ENCODE results near the gene COL27A1. TPM values are rescaled to one million over a fixed set of nuclear protein-coding genes. Genes with fewer than 3 reads are reported as not detected.

The COL27A1 gene
- total and polyA plus RNA-seq, 2 experiments from 2014 or later, result 10.5 to 18.0 TPM

- Mint-ChIP-seq H3K9me3 (no peaks in the 10 kb centered on the region), H3K4me1 (peaks cover 18% of the 10 kb centered on the region), H3K27ac (no peak overlapping the region), H3K27me3 (ENCODE audit: insufficient read depth, low read depth, poor library complexity) (peaks cover 14% of the 10 kb centered on the region), H3K4me3 (no peak overlapping the region), H3K36me3 (ENCODE audit: low read depth) (peaks cover 88% of the 10 kb centered on the region)
- no peaks in the 10 kb centered on the region for H3F3A ChIP-seq (replicated peaks; ENCODE audit: low read depth)
- no peaks in the 10 kb centered on the region for H3K27me3 ChIP-seq (ENCODE audit: insufficient read depth)
- H3K27ac ChIP-seq (ENCODE audit: low read depth), result no peak overlapping the region
- no peaks in the 10 kb centered on the region for H3K79me2 ChIP-seq (replicated peaks; ENCODE audit: insufficient read depth)
- no peak overlapping the region for H3K4me2 ChIP-seq
- TF ChIP-seq EZH2phosphoT487 (IDR thresholded peaks at IDR 0.05; ENCODE audit: unreplicated experiment) (no peak), ZNF331 (CRISPR knock-in tag; IDR thresholded peaks at IDR 0.05; ENCODE audit: low read depth) (no peak), POLR2AphosphoS5 (IDR thresholded peaks at IDR 0.05; ENCODE audit: low read depth) (no peak), EZH2 (IDR thresholded peaks at IDR 0.05; ENCODE audit: low read depth, unreplicated experiment) (no peak), ETS1 (IDR thresholded peaks at IDR 0.05) (no peak), CTCF (conservative IDR thresholded peaks at IDR 0.05; ENCODE audit: low read depth in 2 of 2) (no peak), JUNB (IDR thresholded peaks at IDR 0.05; ENCODE audit: unreplicated experiment) (no peak), NANOG (IDR thresholded peaks at IDR 0.05; ENCODE audit: borderline replicate concordance) (no peak), CREB1 (CRISPR knock-in tag; IDR thresholded peaks at IDR 0.05; ENCODE audit: low read depth) (no peak), ZNF114 (CRISPR knock-in tag; IDR thresholded peaks at IDR 0.05) (no peak), REST (IDR thresholded peaks at IDR 0.05; ENCODE audit: unreplicated experiment) (no peak), STAT1 (IDR thresholded peaks at IDR 0.05; ENCODE audit: unreplicated experiment) (no peak)
- H2AFZ ChIP-seq, result no peak overlapping the region
- no peak for ATAC-seq
- no peaks in the 10 kb centered on the region for H3K4me1 ChIP-seq (ENCODE audit: insufficient read depth)
- peaks cover 14% of the 10 kb centered on the region for H3K36me3 ChIP-seq (ENCODE audit: insufficient read depth)
- DNase-seq (ENCODE audit: low spot score), result no peak
- no peaks in the 10 kb centered on the region for H3K9me2 ChIP-seq (ENCODE audit: insufficient read depth)
- no peak overlapping the region for H3K4me3 ChIP-seq
- H4K20me1 ChIP-seq (replicated peaks; ENCODE audit: insufficient read depth), result no peaks in the 10 kb centered on the region; the same call in 1 of the 2 replicates
Measured at GRCh38 chr9:114344692-114345091, 189.4 kb downstream of the COL27A1 start.

Data from GM23338 (cell line).